SKM-1 (cell line): ENCODE results near the gene RNF186.
"Not testable (repeated sequence)": the region's sequence is repeated elsewhere in the genome, so short reads cannot be mapped to it uniquely, and the experiment has no call there.

Experiments
- DNase-seq: peaks from one replicate; lab custom pipeline; 2025; ENCODE audit not compliant: unreplicated experiment; lab: John Stamatoyannopoulos, UW

RNF186 gene

GRCh38 chr1:19825298-19825697 lies 10.2 kb upstream of the RNF186 start:
- DNase-seq: no peak

DNA sequence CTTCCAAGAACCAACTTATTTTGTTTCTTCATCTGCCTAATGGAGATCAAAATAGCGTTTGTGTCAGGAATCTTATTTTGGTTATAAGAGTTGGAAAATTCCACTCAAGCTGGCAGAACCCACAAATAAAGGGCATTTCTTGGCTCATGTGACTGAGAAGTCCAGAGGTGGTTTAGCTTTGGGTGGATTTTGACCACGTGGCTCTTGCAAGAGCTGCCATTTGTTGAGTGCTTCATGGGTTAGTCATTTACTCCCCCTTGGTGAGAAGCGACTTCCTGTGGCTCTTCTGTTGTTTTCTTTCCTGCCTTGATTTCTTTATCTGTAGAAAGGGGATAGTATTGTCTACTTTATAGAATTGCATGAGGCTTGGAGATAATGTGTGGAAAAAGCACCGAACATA lies 9.5 kb upstream of the RNF186 start:
- DNase-seq: no peak

- DNase-seq: no peak
These were observed 9.0 kb upstream of the RNF186 start for GRCh38 chr1:19824036-19824435.

DNA sequence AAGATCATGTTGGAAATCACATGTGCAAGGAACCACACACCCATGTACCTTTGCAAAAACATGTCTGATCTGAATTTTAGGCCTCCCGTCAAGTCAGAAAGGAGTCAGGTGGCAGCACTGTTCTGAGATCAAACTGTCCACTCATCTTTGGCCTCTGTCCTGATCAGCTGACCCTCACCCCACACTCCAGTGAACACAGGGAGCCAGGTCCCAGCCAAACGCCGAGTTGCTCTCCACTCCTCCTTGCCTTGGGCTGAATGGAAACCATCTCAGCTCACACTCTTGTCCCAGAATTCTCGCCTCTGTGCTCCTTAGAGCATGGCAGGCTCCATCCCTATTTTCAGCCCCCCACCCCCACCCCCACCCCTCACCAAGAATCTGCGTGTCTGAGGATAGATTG lies 4.6 kb upstream of the RNF186 start:
- DNase-seq: no peak

DNA sequence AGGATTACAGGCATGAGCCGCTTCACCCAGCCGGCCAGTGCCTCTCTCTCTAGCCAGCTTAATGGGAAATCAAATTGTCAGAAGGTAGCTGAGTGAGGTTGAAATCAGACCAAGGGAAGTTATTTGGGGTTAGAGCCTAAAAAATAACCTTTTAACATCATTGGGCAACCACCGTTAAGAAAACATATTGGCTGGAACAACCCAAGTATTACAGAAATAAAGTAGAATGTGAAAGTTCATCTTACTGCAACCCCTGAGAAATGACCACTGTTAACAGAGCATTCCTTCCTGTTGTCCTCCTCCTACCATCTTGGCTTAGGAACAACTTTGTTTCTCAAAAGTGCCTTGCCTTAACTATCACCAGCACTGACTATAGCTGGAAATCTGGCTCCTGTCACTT lies 3.2 kb upstream of the RNF186 start:
- no peak for DNase-seq

DNA sequence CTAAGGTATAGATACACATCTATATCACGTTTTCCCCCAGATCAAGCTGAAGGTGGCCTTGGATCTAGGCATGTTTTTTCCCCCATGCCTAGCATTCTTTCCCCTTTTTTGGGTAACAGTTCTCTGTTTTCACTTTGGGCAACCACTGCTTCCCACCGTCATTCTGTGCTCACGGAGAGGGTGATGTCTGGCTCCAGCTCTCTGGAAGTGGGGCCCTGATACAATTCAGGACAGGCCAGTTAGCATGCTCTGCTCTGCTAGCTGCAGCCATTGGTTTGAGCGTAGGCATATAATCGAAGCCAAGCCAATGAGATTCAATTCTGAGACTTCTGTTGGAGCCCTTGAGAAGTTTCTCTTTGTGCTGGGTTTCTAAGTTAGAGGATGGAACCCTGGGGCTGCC lies 2.1 kb upstream of the RNF186 start:
- no peak for DNase-seq

- DNase-seq: not testable (repeated sequence)
These were observed 1.6 kb upstream of the RNF186 start for GRCh38 chr1:19816737-19817086.

GRCh38 chr1:19815801-19816736 lies 986 bp upstream of the RNF186 start:
- DNase-seq: no peak

- DNase-seq: no peak
These were observed 830 bp downstream of the RNF186 start for GRCh38 chr1:19814244-19814661.

DNA sequence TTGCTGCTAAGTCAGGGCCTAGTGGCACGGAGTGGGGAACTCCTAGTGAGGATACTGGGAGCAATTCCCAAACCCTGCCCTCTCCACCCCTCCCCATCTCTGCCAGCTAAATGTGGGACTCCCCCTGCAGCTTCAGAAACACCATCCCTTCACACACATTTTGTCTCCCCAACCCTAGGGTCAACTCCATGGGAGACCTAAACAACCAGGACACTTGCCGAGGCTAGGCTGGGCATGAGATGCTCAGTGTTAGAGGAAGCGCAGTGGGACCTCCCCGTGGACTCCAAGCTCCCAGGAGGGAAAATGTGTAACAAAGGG lies 1.5 kb downstream of the RNF186 start:
- DNase-seq: no peak

DNA sequence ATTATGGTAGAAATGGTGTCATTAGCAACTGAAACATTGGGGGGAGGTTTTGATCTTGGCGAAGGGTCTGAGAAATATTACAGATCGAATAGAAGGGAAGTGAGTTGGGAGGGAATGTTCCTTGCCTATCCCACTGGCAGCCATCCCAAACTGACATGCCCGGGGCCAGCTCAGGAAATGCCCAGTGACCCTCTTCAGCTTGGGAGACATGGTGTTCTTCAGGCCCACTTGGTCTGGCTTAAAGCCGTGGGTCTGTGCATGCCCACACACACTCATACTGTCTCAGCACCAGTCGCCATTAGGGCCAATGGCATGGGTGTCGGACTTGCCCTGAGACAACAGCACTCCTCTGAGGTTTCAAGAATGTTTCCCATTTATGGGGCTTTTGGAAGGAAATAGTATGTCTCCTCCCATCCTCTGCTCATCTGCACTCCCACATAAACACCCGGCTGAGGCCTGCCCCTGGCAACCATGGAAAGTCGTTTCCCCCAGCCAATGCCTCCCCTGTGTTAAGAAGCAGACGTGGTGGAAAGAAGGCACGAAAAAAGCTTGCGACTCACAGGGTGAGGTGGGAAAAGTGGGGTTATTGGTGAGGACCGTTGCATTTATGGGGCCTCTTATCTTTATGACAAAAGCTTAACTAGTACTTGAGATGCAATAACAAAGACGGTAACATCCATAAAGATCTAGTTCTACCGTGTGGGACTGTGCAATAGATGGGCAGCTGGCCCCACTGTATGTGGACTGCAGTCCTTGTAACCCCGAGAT lies 2.0 kb downstream of the RNF186 start:
- no peak for DNase-seq

- peak; percentile 18 for DNase-seq
These were observed 3.8 kb downstream of the RNF186 start for GRCh38 chr1:19811206-19811851.

DNA sequence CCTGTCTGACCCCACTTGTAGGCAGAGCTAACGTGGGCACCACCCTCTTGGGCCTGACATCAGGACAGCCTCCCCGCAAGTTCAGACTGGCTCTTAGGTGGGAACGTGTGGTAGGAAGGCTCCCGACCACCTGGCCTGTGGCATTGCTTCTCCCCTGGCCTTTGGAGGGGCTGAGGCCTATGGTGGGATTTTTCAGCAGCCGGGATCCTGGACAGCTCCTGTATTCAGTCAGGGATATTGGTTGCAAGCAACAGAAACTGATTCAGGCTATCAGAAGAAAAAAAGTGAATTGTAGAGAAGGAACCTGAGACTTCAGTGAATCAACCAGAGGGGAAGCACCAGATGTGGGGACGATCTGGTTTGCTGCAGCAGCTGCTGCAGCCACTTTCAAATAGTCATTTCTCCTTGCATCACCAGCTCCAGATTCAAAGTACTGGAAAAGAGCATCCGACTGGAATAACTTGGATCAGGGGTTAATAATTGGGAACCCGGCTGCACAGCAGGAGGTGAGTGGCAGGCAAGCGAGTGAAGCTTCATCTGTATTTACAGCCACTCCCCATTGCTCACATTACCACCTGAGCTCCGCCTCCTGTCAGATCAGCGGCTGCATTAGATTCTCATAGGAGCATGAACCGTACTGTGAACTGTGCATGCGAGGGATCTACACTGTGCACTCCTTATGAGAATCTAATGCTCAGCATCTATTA lies 5.9 kb downstream of the RNF186 start:
- DNase-seq: no peak

DNA sequence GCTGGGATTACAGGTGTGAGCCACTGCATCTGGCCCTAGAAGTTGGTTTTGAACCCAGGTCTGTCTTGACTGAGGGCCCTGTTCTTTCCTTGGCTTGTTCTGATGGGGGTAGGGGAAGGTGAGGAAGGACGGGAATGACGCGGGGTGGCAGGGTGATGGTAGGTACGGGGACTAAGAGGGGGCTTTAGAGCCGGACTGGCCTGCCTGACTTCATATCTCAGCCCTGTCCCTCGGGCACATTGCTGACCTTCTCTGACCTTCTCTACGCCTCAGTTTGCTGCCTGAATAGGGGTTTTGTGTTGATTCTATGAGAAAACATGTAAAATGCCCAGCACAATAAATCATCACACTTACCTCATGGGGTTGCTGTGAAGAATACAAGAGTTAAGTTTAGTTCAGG lies 6.7 kb downstream of the RNF186 start:
- DNase-seq: no peak

- DNase-seq: no peak
These were observed 10.2 kb downstream of the RNF186 start for GRCh38 chr1:19804831-19805251.

- no peak for DNase-seq
These were observed 12.8 kb downstream of the RNF186 start for GRCh38 chr1:19802269-19802668.

- no peak for DNase-seq
These were observed 14.8 kb downstream of the RNF186 start for GRCh38 chr1:19800076-19800804.

GRCh38 chr1:19799230-19800075 lies 15.6 kb downstream of the RNF186 start, which contains the start of gene TMCO4:
TMCO4 (minus strand) TSS chr1:19799916; CDS start chr1:19780758, 19,158 bp downstream.
- no peak for DNase-seq

DNA sequence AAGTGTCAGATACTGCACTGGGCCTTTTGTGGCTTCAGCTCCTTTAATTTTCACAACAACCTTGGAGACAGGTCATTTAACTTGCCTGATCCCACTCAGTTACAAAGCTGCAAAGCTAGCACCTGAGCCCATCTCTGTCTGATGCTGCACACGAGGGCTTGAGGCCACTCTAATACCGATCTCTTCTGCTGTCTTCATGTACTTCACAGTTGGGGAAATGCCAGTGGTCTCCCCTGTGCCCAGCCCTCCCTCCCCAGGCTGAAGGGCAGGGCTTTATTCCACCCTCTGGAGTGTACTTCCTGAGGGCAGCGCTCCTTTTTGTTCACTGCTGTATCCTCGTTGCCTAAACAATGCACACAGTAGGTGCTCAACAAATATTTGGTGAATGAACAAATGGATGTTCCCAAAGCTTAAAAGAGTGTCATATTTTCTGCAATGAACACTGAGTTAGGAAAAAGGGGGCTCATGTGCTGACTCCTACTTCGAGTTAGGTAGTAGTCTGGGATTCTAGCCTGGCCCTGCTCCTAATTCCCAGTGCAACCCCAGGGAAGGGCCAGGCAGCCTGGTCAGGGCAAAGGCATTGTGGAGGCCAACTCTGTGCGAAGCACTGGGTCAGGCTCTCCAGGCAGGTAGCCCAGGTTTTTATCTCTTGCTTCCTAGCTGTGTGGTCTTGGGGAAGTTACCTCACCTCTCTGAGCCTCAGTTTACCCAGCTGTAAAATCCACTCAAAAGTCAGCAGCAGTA lies 16.4 kb downstream of the RNF186 start:
- DNase-seq: no peak
